ENCODE measurements around the gene DUSP8. TPM values are rescaled to one million over a fixed set of nuclear protein-coding genes. Genes with fewer than 3 reads are reported as not detected.

Gene DUSP8
- total and polyA plus RNA-seq, 9 of the 15 experiments (the other 6 are each of a cell fraction or from before 2014, with no cell fraction given), result 0.14 to 2.0 (median 0.86) TPM; not detected in 2

DNA sequence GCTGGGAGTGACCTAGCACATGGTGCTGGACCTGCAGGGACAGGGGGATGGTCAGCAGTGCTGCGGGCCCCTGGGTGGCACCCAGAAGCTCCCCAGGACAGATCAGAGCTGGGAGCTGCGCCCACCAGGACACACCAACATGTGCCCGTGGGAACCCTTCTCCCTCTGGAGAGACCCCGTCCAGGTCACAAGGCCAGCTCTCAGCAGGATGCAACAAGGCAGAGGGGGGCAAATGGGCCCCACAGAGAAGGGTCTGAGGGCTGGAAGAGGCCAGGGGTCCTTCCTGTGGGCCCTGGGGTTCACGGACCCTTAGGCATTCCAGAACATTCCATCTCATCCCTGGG, 6.2 kb downstream of the DUSP8 start:
- CTCF ChIA-PET (ENCODE audit: low intra/inter-chr PET ratio), result no interaction called here
- Histone ChIP-seq H3K9me1 (ENCODE audit: control insufficient read depth, insufficient read depth, low read length) (peaks cover 3% of the 10 kb centered on the region), H4K20me1 (replicated peaks; ENCODE audit: control insufficient read depth, insufficient read depth, low read length) (peaks cover 64% of the 10 kb centered on the region), H3K4me3 (no peak overlapping the region), H3K79me2 (ENCODE audit: control insufficient read depth, insufficient read depth, low read length) (no peaks in the 10 kb centered on the region), H2AFZ (ENCODE audit: low read depth, low read length) (no peak overlapping the region), H3K27me3 (ENCODE audit: control insufficient read depth in 2 of 2, insufficient read depth in 2 of 2, low read length in 2 of 2) (peaks cover 0 to 33% of the 10 kb centered on the region in 2 experiments; a peak in 2 of 5 replicates), H3K4me2 (ENCODE audit: insufficient read depth, low read length) (no peak overlapping the region), H3K4me1 (replicated peaks in 1 of 2; ENCODE audit: control insufficient read depth in 2 of 2, insufficient read depth in 2 of 2, low read length in 2 of 2) (peaks cover 0 to 46% of the 10 kb centered on the region in 2 experiments; a peak in 3 of 5 replicates), H3K27ac (ENCODE audit: extremely low read depth, low read depth, low read length) (no peak overlapping the region), H3K36me3 (ENCODE audit: control insufficient read depth, insufficient read depth, low read length) (no peaks in the 10 kb centered on the region), H3K9me3 (replicated peaks; ENCODE audit: control insufficient read depth, insufficient read depth, low read depth, low read length) (no peaks in the 10 kb centered on the region), H3K9ac (ENCODE audit: insufficient read depth in 1 of 2, low read depth in 2 of 2, low read length in 2 of 2) (no peak overlapping the region)
- DNase-seq (ENCODE audit: extremely low read depth in 1 of 4, low spot score in 3 of 4) (no peak), FAIRE-seq (no peak), ATAC-seq (no peak)
- intact Hi-C loops (cut with micrococcal nuclease), result no loop called here
- POLR2A ChIA-PET, result interaction anchor here (0.6 to 1.3 kb wide), 3 partner anchors 9 to 253 kb away, joined by 3 to 5 read pairs (median 4); no protein-coding TSS in a partner anchor
- in situ Hi-C loops (cut with MboI), result no loop called here
- TF ChIP-seq CBX8 (IDR thresholded peaks at IDR 0.05; ENCODE audit: borderline replicate concordance, extremely low read depth, low read depth, low read length, poor library complexity, severe bottlenecking) (no peak), DNMT1 (IDR thresholded peaks at IDR 0.05) (no peak), THRAP3 (IDR thresholded peaks at IDR 0.05; ENCODE audit: borderline replicate concordance) (no peak), GTF2F1 (IDR thresholded peaks at IDR 0.05; ENCODE audit: low read depth, low read length) (no peak), RB1 (IDR thresholded peaks at IDR 0.05; ENCODE audit: low read depth) (no peak), ADNP (tag; IDR thresholded peaks at IDR 0.05) (no peak)
- TF ChIP-seq, protein P1, sequence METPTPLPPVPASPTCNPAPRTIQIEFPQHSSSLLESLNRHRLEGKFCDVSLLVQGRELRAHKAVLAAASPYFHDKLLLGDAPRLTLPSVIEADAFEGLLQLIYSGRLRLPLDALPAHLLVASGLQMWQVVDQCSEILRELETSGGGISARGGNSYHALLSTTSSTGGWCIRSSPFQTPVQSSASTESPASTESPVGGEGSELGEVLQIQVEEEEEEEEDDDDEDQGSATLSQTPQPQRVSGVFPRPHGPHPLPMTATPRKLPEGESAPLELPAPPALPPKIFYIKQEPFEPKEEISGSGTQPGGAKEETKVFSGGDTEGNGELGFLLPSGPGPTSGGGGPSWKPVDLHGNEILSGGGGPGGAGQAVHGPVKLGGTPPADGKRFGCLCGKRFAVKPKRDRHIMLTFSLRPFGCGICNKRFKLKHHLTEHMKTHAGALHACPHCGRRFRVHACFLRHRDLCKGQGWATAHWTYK (CRISPR knock-in tag; IDR thresholded peaks at IDR 0.05), result no peak
- TF ChIP-seq, protein P2, sequence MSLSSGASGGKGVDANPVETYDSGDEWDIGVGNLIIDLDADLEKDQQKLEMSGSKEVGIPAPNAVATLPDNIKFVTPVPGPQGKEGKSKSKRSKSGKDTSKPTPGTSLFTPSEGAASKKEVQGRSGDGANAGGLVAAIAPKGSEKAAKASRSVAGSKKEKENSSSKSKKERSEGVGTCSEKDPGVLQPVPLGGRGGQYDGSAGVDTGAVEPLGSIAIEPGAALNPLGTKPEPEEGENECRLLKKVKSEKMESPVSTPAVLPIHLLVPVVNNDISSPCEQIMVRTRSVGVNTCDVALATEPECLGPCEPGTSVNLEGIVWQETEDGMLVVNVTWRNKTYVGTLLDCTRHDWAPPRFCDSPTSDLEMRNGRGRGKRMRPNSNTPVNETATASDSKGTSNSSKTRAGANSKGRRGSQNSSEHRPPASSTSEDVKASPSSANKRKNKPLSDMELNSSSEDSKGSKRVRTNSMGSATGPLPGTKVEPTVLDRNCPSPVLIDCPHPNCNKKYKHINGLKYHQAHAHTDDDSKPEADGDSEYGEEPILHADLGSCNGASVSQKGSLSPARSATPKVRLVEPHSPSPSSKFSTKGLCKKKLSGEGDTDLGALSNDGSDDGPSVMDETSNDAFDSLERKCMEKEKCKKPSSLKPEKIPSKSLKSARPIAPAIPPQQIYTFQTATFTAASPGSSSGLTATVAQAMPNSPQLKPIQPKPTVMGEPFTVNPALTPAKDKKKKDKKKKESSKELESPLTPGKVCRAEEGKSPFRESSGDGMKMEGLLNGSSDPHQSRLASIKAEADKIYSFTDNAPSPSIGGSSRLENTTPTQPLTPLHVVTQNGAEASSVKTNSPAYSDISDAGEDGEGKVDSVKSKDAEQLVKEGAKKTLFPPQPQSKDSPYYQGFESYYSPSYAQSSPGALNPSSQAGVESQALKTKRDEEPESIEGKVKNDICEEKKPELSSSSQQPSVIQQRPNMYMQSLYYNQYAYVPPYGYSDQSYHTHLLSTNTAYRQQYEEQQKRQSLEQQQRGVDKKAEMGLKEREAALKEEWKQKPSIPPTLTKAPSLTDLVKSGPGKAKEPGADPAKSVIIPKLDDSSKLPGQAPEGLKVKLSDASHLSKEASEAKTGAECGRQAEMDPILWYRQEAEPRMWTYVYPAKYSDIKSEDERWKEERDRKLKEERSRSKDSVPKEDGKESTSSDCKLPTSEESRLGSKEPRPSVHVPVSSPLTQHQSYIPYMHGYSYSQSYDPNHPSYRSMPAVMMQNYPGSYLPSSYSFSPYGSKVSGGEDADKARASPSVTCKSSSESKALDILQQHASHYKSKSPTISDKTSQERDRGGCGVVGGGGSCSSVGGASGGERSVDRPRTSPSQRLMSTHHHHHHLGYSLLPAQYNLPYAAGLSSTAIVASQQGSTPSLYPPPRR (CRISPR knock-in tag; IDR thresholded peaks at IDR 0.05; ENCODE audit: borderline replicate concordance), result no peak
- TF ChIP-seq, protein P3, sequence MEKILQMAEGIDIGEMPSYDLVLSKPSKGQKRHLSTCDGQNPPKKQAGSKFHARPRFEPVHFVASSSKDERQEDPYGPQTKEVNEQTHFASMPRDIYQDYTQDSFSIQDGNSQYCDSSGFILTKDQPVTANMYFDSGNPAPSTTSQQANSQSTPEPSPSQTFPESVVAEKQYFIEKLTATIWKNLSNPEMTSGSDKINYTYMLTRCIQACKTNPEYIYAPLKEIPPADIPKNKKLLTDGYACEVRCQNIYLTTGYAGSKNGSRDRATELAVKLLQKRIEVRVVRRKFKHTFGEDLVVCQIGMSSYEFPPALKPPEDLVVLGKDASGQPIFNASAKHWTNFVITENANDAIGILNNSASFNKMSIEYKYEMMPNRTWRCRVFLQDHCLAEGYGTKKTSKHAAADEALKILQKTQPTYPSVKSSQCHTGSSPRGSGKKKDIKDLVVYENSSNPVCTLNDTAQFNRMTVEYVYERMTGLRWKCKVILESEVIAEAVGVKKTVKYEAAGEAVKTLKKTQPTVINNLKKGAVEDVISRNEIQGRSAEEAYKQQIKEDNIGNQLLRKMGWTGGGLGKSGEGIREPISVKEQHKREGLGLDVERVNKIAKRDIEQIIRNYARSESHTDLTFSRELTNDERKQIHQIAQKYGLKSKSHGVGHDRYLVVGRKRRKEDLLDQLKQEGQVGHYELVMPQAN (IDR thresholded peaks at IDR 0.05; ENCODE audit: borderline replicate concordance), result no peak
- WGBS (ENCODE audit: insufficient coverage, low coverage, missing lambda C conversion rate), result 11% methylated on average over 3 of the region's 5 CpGs
- BruUV-seq (replicated peaks), result no TSS peak
